HEK293 (cell line): ENCODE measurements around the gene CR1.

Experiments
- CTCF ChIA-PET: fragments of 350-600 bp; formaldehyde crosslinking; extraction: SDS; loops from one replicate; lab custom pipeline; 2021; ENCODE audit warnings: antibody characterized with exemption; lab: Yijun Ruan, JAX
- POLR2A ChIA-PET: fragments of 300-600 bp; formaldehyde crosslinking; extraction: SDS; loops from one replicate; lab custom pipeline; 2020; ENCODE audit warnings: antibody characterized with exemption, inconsistent platforms; lab: Yijun Ruan, JAX
- H3K27ac ChIP-seq: fragments of 200-500 bp; sonication (Bioruptor generic); 2 replicates; pipeline ENCODE4 v1.5.1; 2014; ENCODE audit warnings: low read depth, low read length, control low read depth, inconsistent platforms; ENCODE audit errors: extremely low read depth
- H3K36me3 ChIP-seq, 2 experiments: fragments of 200-500 bp in 1 of 2; sonication (Bioruptor generic) in 1 of 2; 1 replicate in 1 of 2; 2 replicates in 1 of 2; pipeline ENCODE4 v1.5.1; 2014 to 2017; ENCODE audit warnings: inconsistent platforms in 2 of 2, low read length in 2 of 2; ENCODE audit not compliant: control insufficient read depth in 2 of 2, insufficient read depth in 1 of 2
- H3K4me1 ChIP-seq: fragments of 200-500 bp; sonication (Bioruptor generic); 2 replicates; pipeline ENCODE4 v1.5.1; 2014; ENCODE audit warnings: mild to moderate bottlenecking, low read length, inconsistent platforms; ENCODE audit not compliant: control insufficient read depth, insufficient read depth
- H3K4me3 ChIP-seq: 2 replicates; pipeline ENCODE4 v1.5.1; 2011; ENCODE audit warnings: low read depth, mild to moderate bottlenecking, control low read depth, low read length, moderate library complexity
- H3K9me3 ChIP-seq: fragments of 200-500 bp; sonication (Bioruptor generic); 2 replicates; pipeline ENCODE4 v1.5.1; 2014; ENCODE audit warnings: low read depth, low read length, inconsistent platforms; ENCODE audit not compliant: control insufficient read depth, insufficient read depth
- CTCF ChIP-seq: fragments of 450-650 bp; formaldehyde crosslinking; IDR thresholded peaks from 2 replicates; pipeline ENCODE4 v1.5.1; 2016; ENCODE audit warnings: missing biosample characterization, missing genetic modification characterization
- HIC1 ChIP-seq: fragments of 450-650 bp; formaldehyde crosslinking; IDR thresholded peaks from 2 replicates; pipeline ENCODE4 v1.5.1; 2016; ENCODE audit warnings: missing biosample characterization, missing genetic modification characterization
- OVOL3 ChIP-seq: fragments of 450-650 bp; formaldehyde crosslinking; IDR thresholded peaks from 2 replicates; pipeline ENCODE4 v1.5.1; 2016; ENCODE audit warnings: missing biosample characterization, missing genetic modification characterization
- PBX3 ChIP-seq: sonication (generic); formaldehyde crosslinking; IDR thresholded peaks from 2 replicates; pipeline ENCODE4 v1.8.1; 2022; ENCODE audit warnings: mild to moderate bottlenecking, moderate library complexity, missing genetic modification reagents
- PRDM10 ChIP-seq: fragments of 450-650 bp; formaldehyde crosslinking; IDR thresholded peaks from 2 replicates; pipeline ENCODE4 v1.5.1; 2016; ENCODE audit warnings: missing biosample characterization, missing genetic modification characterization
- ZNF112 ChIP-seq: fragments of 450-650 bp; formaldehyde crosslinking; IDR thresholded peaks from 2 replicates; pipeline ENCODE4 v1.5.0; 2017; ENCODE audit warnings: missing biosample characterization, missing genetic modification characterization
- ZNF140 ChIP-seq: fragments of 450-650 bp; formaldehyde crosslinking; IDR thresholded peaks from 2 replicates; pipeline ENCODE4 v1.5.1; 2016; ENCODE audit warnings: missing biosample characterization, missing genetic modification characterization
- ZNF18 ChIP-seq: fragments of 450-650 bp; formaldehyde crosslinking; IDR thresholded peaks from 2 replicates; pipeline ENCODE4 v1.5.1; 2016; ENCODE audit warnings: missing biosample characterization, missing genetic modification characterization
- ZNF19 ChIP-seq: fragments of 450-650 bp; formaldehyde crosslinking; IDR thresholded peaks from 2 replicates; pipeline ENCODE4; 2016; ENCODE audit warnings: missing biosample characterization, missing genetic modification characterization, low read depth
- ZNF214 ChIP-seq: fragments of 450-650 bp; formaldehyde crosslinking; IDR thresholded peaks from 2 replicates; pipeline ENCODE4 v1.5.1; 2017; ENCODE audit warnings: missing biosample characterization, mild to moderate bottlenecking, missing genetic modification characterization, borderline replicate concordance
- ZNF266 ChIP-seq: fragments of 450-650 bp; formaldehyde crosslinking; IDR thresholded peaks from 2 replicates; pipeline ENCODE4 v1.5.1; 2016; ENCODE audit warnings: missing biosample characterization, missing genetic modification characterization, low read depth
- ZNF311 ChIP-seq: fragments of 450-650 bp; formaldehyde crosslinking; IDR thresholded peaks from 2 replicates; pipeline ENCODE4 v1.5.1; 2017; ENCODE audit warnings: missing biosample characterization, missing genetic modification characterization, borderline replicate concordance
- ZNF366 ChIP-seq: fragments of 450-650 bp; formaldehyde crosslinking; conservative IDR thresholded peaks from 2 replicates; pipeline ENCODE4 v1.5.1; 2016; ENCODE audit warnings: missing biosample characterization, missing genetic modification characterization
- ZNF37A ChIP-seq: fragments of 450-650 bp; IDR thresholded peaks from 2 replicates; pipeline ENCODE4 v1.5.1; 2018; ENCODE audit warnings: missing biosample characterization, missing genetic modification characterization
- ZNF398 ChIP-seq: fragments of 450-650 bp; formaldehyde crosslinking; IDR thresholded peaks from 2 replicates; pipeline ENCODE4 v1.5.1; 2017; ENCODE audit warnings: missing biosample characterization, missing genetic modification characterization
- ZNF433 ChIP-seq: fragments of 450-650 bp; formaldehyde crosslinking; IDR thresholded peaks from 2 replicates; pipeline ENCODE4 v1.5.1; 2016; ENCODE audit warnings: missing biosample characterization, missing genetic modification characterization, low read depth
- ZNF560 ChIP-seq: fragments of 450-650 bp; formaldehyde crosslinking; IDR thresholded peaks from 2 replicates; pipeline ENCODE4 v1.5.1; 2017; ENCODE audit warnings: missing biosample characterization, missing genetic modification characterization, borderline replicate concordance
- ZNF792 ChIP-seq: fragments of 450-650 bp; formaldehyde crosslinking; IDR thresholded peaks from 2 replicates; pipeline ENCODE4 v1.5.1; 2016; ENCODE audit warnings: missing biosample characterization, missing genetic modification characterization
- ZSCAN23 ChIP-seq: fragments of 450-650 bp; formaldehyde crosslinking; IDR thresholded peaks from 2 replicates; pipeline ENCODE4 v1.5.1; 2016; ENCODE audit warnings: missing biosample characterization, missing genetic modification characterization
- ZXDB ChIP-seq: fragments of 450-650 bp; formaldehyde crosslinking; IDR thresholded peaks from 2 replicates; pipeline ENCODE4 v1.5.1; 2016; ENCODE audit warnings: missing biosample characterization, missing genetic modification characterization

CR1 gene

GRCh38 chr1:207670192-207670591 is 174.2 kb downstream of the CR1 start:
- H3K27ac ChIP-seq = no peak overlapping the region
- ChIA-PET POLR2A (no interaction called here), CTCF (no interaction called here)
- H3K9me3 ChIP-seq = no peaks in the 10 kb centered on the region
- H3K4me3 ChIP-seq = no peak overlapping the region
- H3K36me3 ChIP-seq = no peaks in the 10 kb centered on the region
- no peaks in the 10 kb centered on the region for H3K4me1 ChIP-seq
- TF ChIP-seq ZXDB (tag by site-specific recombination) (no peak), ZNF214 (tag by site-specific recombination) (no peak), ZNF792 (tag by site-specific recombination) (no peak), ZNF398 (tag by site-specific recombination) (no peak), ZNF140 (tag by site-specific recombination) (no peak), ZNF311 (tag by site-specific recombination) (no peak), CTCF (tag by site-specific recombination) (no peak), ZNF266 (tag by site-specific recombination) (no peak), ZNF560 (no peak), ZNF433 (tag by site-specific recombination) (no peak), OVOL3 (no peak), ZNF37A (tag by site-specific recombination) (no peak), HIC1 (no peak), ZNF19 (no peak), PRDM10 (tag by site-specific recombination) (no peak), ZNF112 (tag by site-specific recombination) (no peak), ZNF366 (tag by site-specific recombination) (no peak), PBX3 (CRISPR knock-in tag) (no peak), ZNF18 (tag by site-specific recombination) (no peak), ZSCAN23 (tag by site-specific recombination) (no peak)
